ENCODE data around the gene NTNG1. TPM values are rescaled to one million over a fixed set of nuclear protein-coding genes. Genes with fewer than 3 reads are reported as not detected.
"Not testable (repeated sequence)": the region's sequence is repeated elsewhere in the genome, so short reads cannot be mapped to it uniquely, and the experiment has no call there.

Gene NTNG1
- polyA plus RNA-seq (ENCODE audit: insufficient read length), result 9.7 TPM

GRCh38 chr1:107140703-107141490 lies at the start of gene NTNG1:
Gene NTNG1, plus strand, starts transcription at chr1:107141039.
- DNase-seq, result peak; percentile 28

- no peak for DNase-seq
Measured at GRCh38 chr1:107091418-107091817, 49.4 kb upstream of the NTNG1 start.

- not testable (repeated sequence) for DNase-seq
Measured at GRCh38 chr1:107093395-107093794, 47.4 kb upstream of the NTNG1 start.

- DNase-seq, result peak; percentile 43
Measured at GRCh38 chr1:107095647-107096046, 45.2 kb upstream of the NTNG1 start.

DNA sequence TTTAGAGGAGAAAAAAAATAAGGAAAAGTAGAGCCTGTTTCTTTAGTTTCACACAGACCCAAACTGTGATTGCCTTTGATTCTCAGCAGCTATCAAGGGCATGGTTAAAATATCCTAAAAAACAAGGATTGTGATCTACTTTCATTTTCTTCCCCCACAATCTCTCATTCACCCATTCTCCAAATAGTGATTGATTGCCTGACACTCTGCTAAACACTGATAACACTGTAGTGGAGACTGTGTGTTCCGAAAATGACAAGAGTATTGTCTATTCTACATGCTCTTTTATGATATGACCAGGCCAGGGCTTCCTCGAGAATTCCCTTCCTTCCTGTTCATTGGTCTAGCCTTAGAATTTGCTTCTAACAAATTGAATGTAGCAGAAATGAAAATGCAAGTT lies 44.1 kb upstream of the NTNG1 start:
- DNase-seq, result no peak

GRCh38 chr1:107098961-107099360 lies 41.9 kb upstream of the NTNG1 start:
- no peak for DNase-seq

- peak; percentile 37 for DNase-seq
Measured at GRCh38 chr1:107100331-107100984, 40.4 kb upstream of the NTNG1 start.

- no peak for DNase-seq
Measured at GRCh38 chr1:107105914-107106313, 34.9 kb upstream of the NTNG1 start.

GRCh38 chr1:107110326-107110725 lies 30.5 kb upstream of the NTNG1 start:
- DNase-seq, result peak; percentile 68

DNA sequence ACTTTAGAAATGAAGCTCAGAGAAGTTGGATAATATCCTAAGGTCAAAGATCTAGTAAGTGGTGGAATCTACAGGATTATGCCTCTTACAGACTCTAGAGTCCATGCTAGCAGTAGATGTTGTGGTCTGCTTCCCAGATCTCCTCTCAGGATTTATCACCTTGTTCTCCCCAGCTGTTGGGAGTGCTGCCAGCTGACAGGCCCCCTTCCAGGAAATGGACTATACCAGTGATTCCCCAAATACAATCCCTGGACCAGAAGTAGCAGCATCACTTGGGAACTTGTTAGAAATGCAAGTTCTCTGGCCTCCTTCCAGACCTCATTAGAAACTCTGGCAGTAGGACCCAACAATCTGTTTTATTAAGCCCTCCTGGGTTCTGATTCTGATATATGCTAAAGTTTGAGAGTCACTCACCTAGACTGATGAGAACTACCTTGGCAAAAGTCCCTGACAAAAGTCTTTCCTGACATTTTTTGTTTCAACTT lies 24.5 kb upstream of the NTNG1 start:
- DNase-seq, result no peak

GRCh38 chr1:107122225-107122624 lies 18.6 kb upstream of the NTNG1 start:
- no peak for DNase-seq

DNA sequence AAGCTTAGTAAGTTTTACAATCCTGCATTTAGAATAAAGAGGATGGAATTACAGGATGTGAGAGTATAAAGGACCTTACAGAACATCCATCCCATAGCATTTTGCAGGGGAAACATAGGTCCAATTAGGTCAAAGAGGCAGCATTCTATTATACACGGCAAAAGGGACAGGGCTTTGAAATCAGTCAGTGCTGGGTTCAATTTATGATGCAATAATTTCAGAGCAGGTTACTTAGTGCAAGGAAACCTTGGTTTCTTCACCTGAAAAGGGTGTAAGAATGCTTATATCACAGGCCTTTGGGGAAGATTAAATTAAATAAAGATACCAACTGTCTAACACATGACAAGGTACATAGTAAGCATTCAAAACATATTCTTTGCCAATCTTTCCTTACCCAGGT lies 17.1 kb upstream of the NTNG1 start:
- no peak for DNase-seq

DNA sequence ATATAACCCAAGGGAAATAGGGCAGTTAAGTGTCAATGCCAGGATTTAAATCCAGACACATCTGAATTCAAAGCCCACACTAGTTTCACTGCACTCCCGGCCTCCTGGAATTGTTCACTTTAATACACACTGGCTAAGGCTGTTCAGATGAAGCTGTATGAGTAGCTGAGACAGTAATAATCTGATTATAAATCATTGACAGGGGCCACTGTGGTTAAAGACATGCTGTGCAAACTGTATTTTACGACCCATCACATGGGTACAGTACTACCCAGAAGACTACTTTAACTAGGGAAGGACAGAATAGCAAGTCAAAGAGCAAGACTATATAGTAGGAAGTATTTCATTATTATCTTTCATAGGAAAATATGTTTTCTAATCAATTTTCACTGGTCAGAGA lies 16.1 kb upstream of the NTNG1 start:
- DNase-seq, result no peak

DNA sequence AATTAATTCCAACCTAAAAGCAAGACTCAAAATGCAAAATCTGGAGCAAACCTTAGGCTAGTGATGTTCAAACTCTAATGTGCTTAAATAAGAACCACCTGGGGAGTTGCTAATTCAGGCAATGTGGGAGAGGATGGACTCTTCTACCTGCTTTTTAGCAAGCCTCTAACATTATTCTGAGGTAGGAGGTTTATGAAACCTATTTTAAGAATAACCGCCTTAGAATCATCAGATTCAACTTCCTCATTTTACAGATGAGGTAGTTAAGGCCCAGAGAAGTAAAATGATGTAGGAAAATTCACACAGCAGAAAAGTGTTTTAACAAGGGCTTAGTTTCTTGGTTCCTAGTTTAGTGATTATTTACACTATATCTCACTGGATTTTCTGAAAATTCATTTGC lies 8.6 kb upstream of the NTNG1 start:
- no peak for DNase-seq

GRCh38 chr1:107132780-107133179 lies 8.1 kb upstream of the NTNG1 start:
- no peak for DNase-seq

DNA sequence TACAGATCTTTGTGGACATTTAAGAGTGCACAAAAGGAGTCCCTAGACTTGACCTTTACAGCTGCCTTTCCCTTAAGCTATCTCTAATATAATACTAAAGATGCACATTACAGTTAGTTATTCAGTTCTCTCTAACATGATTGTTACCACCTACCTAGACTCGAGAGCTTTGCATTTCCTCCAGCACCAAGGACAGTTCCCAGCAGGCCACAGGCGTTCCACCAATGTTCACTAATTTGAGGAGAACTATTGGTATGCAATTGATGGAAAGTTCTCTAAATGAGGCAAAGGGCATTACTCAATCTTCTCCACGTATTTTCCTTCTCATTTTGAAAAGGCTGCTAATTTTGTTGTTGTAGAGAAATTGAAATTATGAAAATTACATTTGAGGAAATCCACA lies 5.4 kb upstream of the NTNG1 start:
- DNase-seq, result peak; percentile 53

DNA sequence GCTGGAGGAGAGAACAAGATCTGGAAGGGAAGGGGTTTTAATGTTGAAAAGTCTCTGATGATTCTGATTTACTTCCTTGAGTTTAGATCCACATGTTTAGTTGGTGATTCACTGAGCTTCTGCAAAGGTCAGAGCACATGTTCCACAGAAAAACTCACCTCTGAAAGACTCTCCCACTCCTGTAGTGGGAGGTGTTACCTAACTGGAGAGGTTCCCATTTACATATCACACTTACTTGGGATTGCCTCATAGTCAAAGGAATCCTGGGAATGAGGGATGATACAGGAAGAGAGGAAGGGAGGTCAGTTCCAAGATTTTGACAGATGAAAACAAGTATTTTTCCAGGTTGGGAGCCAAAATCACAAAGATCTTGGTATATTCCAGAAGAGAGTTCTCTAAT lies 2.7 kb upstream of the NTNG1 start:
- DNase-seq, result no peak

DNA sequence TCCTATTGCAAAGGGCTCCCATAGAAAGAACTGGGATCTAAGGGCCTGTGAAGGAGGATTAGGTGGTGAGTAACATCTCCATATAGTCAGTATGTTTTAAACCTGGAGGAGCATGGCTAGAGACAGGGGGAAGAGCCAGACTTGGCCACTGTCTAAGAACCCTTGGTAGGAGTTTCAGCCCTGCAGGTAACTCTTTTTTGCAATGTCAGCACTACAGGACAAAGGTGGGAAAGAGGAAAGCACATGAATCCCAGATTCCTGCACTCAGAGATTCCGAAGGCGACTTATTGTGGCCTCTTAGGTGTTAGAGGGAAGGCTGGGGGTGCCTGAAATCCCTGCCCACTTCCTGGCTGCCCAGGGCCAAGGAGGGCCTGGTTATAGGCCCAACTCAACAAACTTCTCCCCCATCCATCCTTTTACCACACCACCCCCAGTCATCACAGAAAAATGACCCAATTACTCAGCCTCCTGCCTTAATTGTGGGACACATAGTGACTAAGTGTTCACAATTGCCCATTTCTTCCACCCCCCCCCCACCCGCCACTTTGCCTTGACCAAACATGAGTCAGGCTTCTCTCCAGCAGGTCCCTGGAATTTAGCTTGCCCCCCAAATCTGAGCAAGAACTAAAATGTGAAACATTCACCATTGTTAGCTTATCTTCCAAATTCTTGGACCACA lies 1.9 kb upstream of the NTNG1 start:
- DNase-seq, result no peak

- peak; percentile 77 for DNase-seq
Measured at GRCh38 chr1:107139833-107140702, 771 bp upstream of the NTNG1 start.

DNA sequence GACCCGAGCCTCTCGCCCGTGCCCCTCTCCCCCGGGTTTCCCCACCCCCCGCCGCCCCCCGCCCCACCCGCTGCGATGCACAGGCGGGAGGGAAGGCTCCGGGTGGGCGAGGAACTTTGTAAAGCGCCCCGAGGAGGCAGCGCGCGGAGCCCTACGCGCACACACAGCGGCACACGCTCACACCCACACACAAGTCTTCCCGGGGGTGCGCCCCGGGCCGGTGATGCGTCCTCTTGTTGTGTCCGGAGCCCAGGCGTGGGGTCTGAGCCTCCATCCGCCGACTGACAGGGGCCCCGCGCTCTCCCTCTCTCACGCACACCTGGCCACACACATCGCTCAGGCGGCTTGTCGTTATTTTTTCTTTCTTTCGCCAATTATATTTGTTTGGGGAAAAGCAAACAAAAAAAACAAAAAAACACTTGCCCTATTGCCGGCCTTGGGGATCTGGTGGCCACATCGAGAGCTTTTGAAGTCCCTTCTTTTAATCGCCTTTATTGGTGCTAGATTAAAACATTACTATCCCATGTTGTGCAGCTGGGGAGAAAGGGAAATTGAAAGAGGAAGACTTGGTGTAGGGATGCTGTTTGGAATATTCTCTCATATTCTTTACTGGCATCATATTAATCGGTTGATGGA lies 770 bp downstream of the NTNG1 start:
- peak; percentile 28 for DNase-seq

DNA sequence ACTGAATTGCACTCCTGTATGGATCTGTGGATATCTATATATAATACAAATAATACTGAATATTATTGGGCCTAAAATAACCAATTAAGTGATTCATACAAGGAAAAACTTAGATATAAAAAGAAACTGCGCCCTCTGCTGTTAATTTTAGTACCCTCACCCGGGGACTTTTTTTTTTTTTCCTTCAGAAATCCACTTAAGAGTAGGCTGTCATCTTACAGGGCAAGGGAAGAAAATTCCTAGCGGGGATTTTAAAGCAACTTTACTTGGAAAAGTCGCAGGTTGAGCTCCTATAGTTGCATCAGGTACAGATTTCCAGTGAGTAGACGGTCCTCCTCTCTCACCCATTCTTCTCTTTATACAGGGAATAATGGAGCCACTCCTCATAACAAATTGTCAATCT lies 1.3 kb downstream of the NTNG1 start:
- peak; percentile 61 for DNase-seq

DNA sequence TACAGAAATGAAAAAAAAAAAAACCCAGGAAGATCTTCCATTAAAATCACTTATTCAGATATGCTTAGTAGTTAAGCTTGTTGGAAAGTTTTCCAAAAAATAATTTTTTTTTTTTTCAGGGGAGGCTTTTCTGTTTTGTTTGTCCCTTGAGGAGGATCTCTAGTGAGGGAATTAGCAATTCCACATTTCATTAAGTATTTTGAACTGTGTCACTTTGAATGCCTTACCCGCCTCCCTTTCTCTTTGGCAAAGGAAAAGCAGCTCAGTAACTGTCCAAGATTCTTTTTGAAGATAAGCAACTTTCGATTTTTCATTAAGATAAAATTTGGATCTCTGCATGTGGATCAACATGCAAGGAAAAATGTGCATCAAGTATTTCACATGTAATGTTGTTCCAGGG lies 1.8 kb downstream of the NTNG1 start:
- no peak for DNase-seq

All from hindlimb muscle (tissue), 1 donor.